ENCODE data around the gene CBLC.

The CBLC gene

GRCh38 chr19:44845286-44845611 lies 67.6 kb downstream of the CBLC start:
- Histone ChIP-seq H3K9me3 (ENCODE audit: insufficient read depth, low read length) (no peaks in the 10 kb centered on the region), H3K4me1 (ENCODE audit: insufficient read depth, insufficient read length) (peaks cover 11% of the 10 kb centered on the region), H3K9ac (ENCODE audit: insufficient read length, low read depth) (peak overlapping the region; percentile 78), H3K36me3 (ENCODE audit: insufficient read depth, insufficient read length, low read length) (peaks cover 15% of the 10 kb centered on the region), H3K4me3 (ENCODE audit: insufficient read length, low read depth) (peak overlapping the region; percentile 56), H3K27me3 (ENCODE audit: insufficient read depth, insufficient read length) (no peaks in the 10 kb centered on the region)
- DNase-seq (ENCODE audit: low read depth, low spot score) = no peak
- TF ChIP-seq ZNF274 (IDR thresholded peaks at IDR 0.05; ENCODE audit: low read depth, low read length) (no peak), SUZ12 (IDR thresholded peaks at IDR 0.05; ENCODE audit: extremely low read depth, insufficient read depth, insufficient read length) (no peak)

- TF ChIP-seq SUZ12 (IDR thresholded peaks at IDR 0.05; ENCODE audit: extremely low read depth, insufficient read depth, insufficient read length) (no peak), ZNF274 (IDR thresholded peaks at IDR 0.05; ENCODE audit: low read depth, low read length) (no peak), YY1 (IDR thresholded peaks at IDR 0.05; ENCODE audit: insufficient read depth, insufficient read length) (no peak)
- peak; percentile 90 for DNase-seq (ENCODE audit: low read depth, low spot score)
- Histone ChIP-seq H3K4me1 (ENCODE audit: insufficient read depth, insufficient read length) (peaks cover 17% of the 10 kb centered on the region), H3K27me3 (ENCODE audit: insufficient read depth, insufficient read length) (no peaks in the 10 kb centered on the region), H3K9ac (ENCODE audit: insufficient read length, low read depth) (peak within 1 kb of the TSS; percentile 95), H3K9me3 (ENCODE audit: insufficient read depth, low read length) (no peaks in the 10 kb centered on the region), H3K4me3 (ENCODE audit: insufficient read length, low read depth) (peak within 1 kb of the TSS; percentile 85), H3K36me3 (ENCODE audit: insufficient read depth, insufficient read length, low read length) (peaks cover 20% of the 10 kb centered on the region)
Observed at GRCh38 chr19:44845612-44846454, 68.1 kb downstream of the CBLC start, which contains the start of gene NECTIN2. Gene NECTIN2, plus strand, starts transcription at chr19:44846297. Its CDS starts 229 bp downstream, at chr19:44846526.

- peak; percentile 80 for DNase-seq (ENCODE audit: low read depth, low spot score)
- peak overlapping the region; percentile 85 for H3K4me3 ChIP-seq (ENCODE audit: insufficient read length, low read depth)
Observed at GRCh38 chr19:44846455-44847143, 68.9 kb downstream of the CBLC start.

GRCh38 chr19:44847144-44848035 lies 69.7 kb downstream of the CBLC start:
- Histone ChIP-seq H3K36me3 (ENCODE audit: insufficient read depth, insufficient read length, low read length) (peaks cover 30% of the 10 kb centered on the region), H3K9me3 (ENCODE audit: insufficient read depth, low read length) (no peaks in the 10 kb centered on the region), H3K9ac (ENCODE audit: insufficient read length, low read depth) (peak overlapping the region; percentile 95), H3K4me3 (ENCODE audit: insufficient read length, low read depth) (peak overlapping the region; percentile 85), H3K27me3 (ENCODE audit: insufficient read depth, insufficient read length) (no peaks in the 10 kb centered on the region), H3K4me1 (ENCODE audit: insufficient read depth, insufficient read length) (peaks cover 21% of the 10 kb centered on the region)
- no peak for TF ChIP-seq ZNF274 (IDR thresholded peaks at IDR 0.05; ENCODE audit: low read depth, low read length)
- no peak for TF ChIP-seq YY1 (IDR thresholded peaks at IDR 0.05; ENCODE audit: insufficient read depth, insufficient read length)
- no peak for TF ChIP-seq SUZ12 (IDR thresholded peaks at IDR 0.05; ENCODE audit: extremely low read depth, insufficient read depth, insufficient read length)
- no peak for DNase-seq (ENCODE audit: low read depth, low spot score)

More at GRCh38 chr19:44846455-44847143, 68.9 kb downstream of the CBLC start:
- Histone ChIP-seq H3K36me3 (ENCODE audit: insufficient read depth, insufficient read length, low read length) (peaks cover 27% of the 10 kb centered on the region), H3K9ac (ENCODE audit: insufficient read length, low read depth) (peak overlapping the region; percentile 95), H3K9me3 (ENCODE audit: insufficient read depth, low read length) (no peaks in the 10 kb centered on the region), H3K4me1 (ENCODE audit: insufficient read depth, insufficient read length) (peaks cover 19% of the 10 kb centered on the region), H3K27me3 (ENCODE audit: insufficient read depth, insufficient read length) (no peaks in the 10 kb centered on the region)
- no peak for TF ChIP-seq YY1 (IDR thresholded peaks at IDR 0.05; ENCODE audit: insufficient read depth, insufficient read length)
- TF ChIP-seq SUZ12 (IDR thresholded peaks at IDR 0.05; ENCODE audit: extremely low read depth, insufficient read depth, insufficient read length) = no peak
- no peak for TF ChIP-seq ZNF274 (IDR thresholded peaks at IDR 0.05; ENCODE audit: low read depth, low read length)

- peak overlapping the region; percentile 85 for H3K4me3 ChIP-seq (ENCODE audit: insufficient read length, low read depth)
- H3K4me1 ChIP-seq (ENCODE audit: insufficient read depth, insufficient read length) = peaks cover 21% of the 10 kb centered on the region
- H3K9me3 ChIP-seq (ENCODE audit: insufficient read depth, low read length) = no peaks in the 10 kb centered on the region
- DNase-seq (ENCODE audit: low read depth, low spot score) = no peak
- no peak for TF ChIP-seq ZNF274 (IDR thresholded peaks at IDR 0.05; ENCODE audit: low read depth, low read length)
- TF ChIP-seq YY1 (IDR thresholded peaks at IDR 0.05; ENCODE audit: insufficient read depth, insufficient read length) = no peak
- TF ChIP-seq SUZ12 (IDR thresholded peaks at IDR 0.05; ENCODE audit: extremely low read depth, insufficient read depth, insufficient read length) = no peak
- H3K9ac ChIP-seq (ENCODE audit: insufficient read length, low read depth) = peak overlapping the region; percentile 95
- peaks cover 36% of the 10 kb centered on the region for H3K36me3 ChIP-seq (ENCODE audit: insufficient read depth, insufficient read length, low read length)
- no peaks in the 10 kb centered on the region for H3K27me3 ChIP-seq (ENCODE audit: insufficient read depth, insufficient read length)
Observed at GRCh38 chr19:44848036-44848811, 70.5 kb downstream of the CBLC start.

GRCh38 chr19:44848812-44849447 lies 71.2 kb downstream of the CBLC start:
- TF ChIP-seq ZNF274 (IDR thresholded peaks at IDR 0.05; ENCODE audit: low read depth, low read length) (no peak), SUZ12 (IDR thresholded peaks at IDR 0.05; ENCODE audit: extremely low read depth, insufficient read depth, insufficient read length) (no peak), YY1 (IDR thresholded peaks at IDR 0.05; ENCODE audit: insufficient read depth, insufficient read length) (no peak)
- H3K9ac ChIP-seq (ENCODE audit: insufficient read length, low read depth) = peak overlapping the region; percentile 95
- H3K4me3 ChIP-seq (ENCODE audit: insufficient read length, low read depth) = peak overlapping the region; percentile 85
- H3K27me3 ChIP-seq (ENCODE audit: insufficient read depth, insufficient read length) = no peaks in the 10 kb centered on the region
- H3K9me3 ChIP-seq (ENCODE audit: insufficient read depth, low read length) = no peaks in the 10 kb centered on the region
- DNase-seq (ENCODE audit: low read depth, low spot score) = no peak
- peaks cover 41% of the 10 kb centered on the region for H3K36me3 ChIP-seq (ENCODE audit: insufficient read depth, insufficient read length, low read length)
- H3K4me1 ChIP-seq (ENCODE audit: insufficient read depth, insufficient read length) = peaks cover 21% of the 10 kb centered on the region

All from NT2/D1 (cell line).